RCC 7860 (cell line): Measurements from ENCODE around the gene PEX11A.
A peak's percentile ranks its signal among the peaks of the same experiment; 100 is the strongest.

Experiments
- DNase-seq: peaks from one replicate; pipeline ENCODE4 v3.0.0-alpha.2; 2015; ENCODE audit warnings: low spot score
- FAIRE-seq: peaks from 2 replicates; lab custom pipeline; 2012; peaks lifted over from hg19 to GRCh38; lab: Jason Lieb, UNC

The PEX11A gene

GRCh38 chr15:89657686-89658200, 32.8 kb downstream of the PEX11A start:
- DNase-seq (no peak), FAIRE-seq (no peak)

GRCh38 chr15:89656116-89656815, 34.3 kb downstream of the PEX11A start:
- FAIRE-seq, result no peak
- peak; percentile 67 for DNase-seq

- DNase-seq, result no peak
- FAIRE-seq, result no peak
Measured at GRCh38 chr15:89654847-89655805, 35.4 kb downstream of the PEX11A start, which contains the start of gene KIF7. Gene KIF7, minus strand, starts transcription at chr15:89655467. Its CDS starts 2,537 bp downstream, at chr15:89652930.

- peak; percentile 9 for DNase-seq
- no peak for FAIRE-seq
Measured at GRCh38 chr15:89654301-89654761, 36.2 kb downstream of the PEX11A start.

GRCh38 chr15:89653578-89653977, 37.0 kb downstream of the PEX11A start:
- no peak for DNase-seq
- FAIRE-seq, result no peak

GRCh38 chr15:89652666-89653065, 37.9 kb downstream of the PEX11A start:
- DNase-seq, result no peak
- FAIRE-seq, result no peak

GRCh38 chr15:89652131-89652530, 38.4 kb downstream of the PEX11A start:
- DNase-seq (no peak), FAIRE-seq (no peak)

- no peak for DNase-seq
- FAIRE-seq, result no peak
Measured at GRCh38 chr15:89649716-89650115, 40.8 kb downstream of the PEX11A start.

- DNase-seq, result no peak
- FAIRE-seq, result no peak
Measured at GRCh38 chr15:89649013-89649625, 41.4 kb downstream of the PEX11A start.

GRCh38 chr15:89648106-89649012, 42.2 kb downstream of the PEX11A start:
- FAIRE-seq (no peak), DNase-seq (no peak)

- FAIRE-seq (no peak), DNase-seq (peak; percentile 36)
Measured at GRCh38 chr15:89647191-89647851, 43.2 kb downstream of the PEX11A start.

GRCh38 chr15:89646416-89647141, 44.0 kb downstream of the PEX11A start:
- FAIRE-seq (no peak), DNase-seq (no peak)

GRCh38 chr15:89645680-89646079, 44.9 kb downstream of the PEX11A start:
- FAIRE-seq (no peak), DNase-seq (no peak)

- FAIRE-seq, result no peak
Measured at GRCh38 chr15:89642106-89642505, 48.4 kb downstream of the PEX11A start.

GRCh38 chr15:89641053-89641452, 49.5 kb downstream of the PEX11A start:
- DNase-seq (no peak), FAIRE-seq (no peak)

More at GRCh38 chr15:89642106-89642505, 48.4 kb downstream of the PEX11A start:
- DNase-seq, result no peak

- FAIRE-seq (no peak), DNase-seq (no peak)
Measured at GRCh38 chr15:89640245-89640644, 50.3 kb downstream of the PEX11A start.

- FAIRE-seq (no peak), DNase-seq (no peak)
Measured at GRCh38 chr15:89633585-89633984, 57.0 kb downstream of the PEX11A start.

- FAIRE-seq (no peak), DNase-seq (no peak)
Measured at GRCh38 chr15:89632563-89633430, 57.8 kb downstream of the PEX11A start.
